ENCODE measurements around the gene DEFB114.

DNA sequence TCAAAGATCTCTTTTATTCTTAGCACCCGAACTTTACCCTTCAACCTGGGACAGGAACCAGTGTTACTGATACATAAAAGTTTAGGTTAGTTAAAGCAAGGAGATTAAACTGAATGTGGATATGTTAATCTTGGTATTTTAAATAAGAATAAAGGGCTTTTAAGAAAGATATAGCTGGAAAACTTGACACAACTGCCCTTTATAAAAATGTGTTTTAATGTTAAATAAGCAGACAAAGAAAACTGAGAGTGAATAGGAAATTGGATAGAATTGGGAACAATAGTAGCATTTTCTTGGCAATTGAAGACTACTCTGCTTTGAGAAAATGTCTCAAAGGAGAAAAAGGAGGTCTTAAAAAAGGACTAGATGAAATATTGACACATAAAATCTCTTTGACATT is 51.8 kb downstream of the DEFB114 start:
- TF ChIP-seq, protein P1, sequence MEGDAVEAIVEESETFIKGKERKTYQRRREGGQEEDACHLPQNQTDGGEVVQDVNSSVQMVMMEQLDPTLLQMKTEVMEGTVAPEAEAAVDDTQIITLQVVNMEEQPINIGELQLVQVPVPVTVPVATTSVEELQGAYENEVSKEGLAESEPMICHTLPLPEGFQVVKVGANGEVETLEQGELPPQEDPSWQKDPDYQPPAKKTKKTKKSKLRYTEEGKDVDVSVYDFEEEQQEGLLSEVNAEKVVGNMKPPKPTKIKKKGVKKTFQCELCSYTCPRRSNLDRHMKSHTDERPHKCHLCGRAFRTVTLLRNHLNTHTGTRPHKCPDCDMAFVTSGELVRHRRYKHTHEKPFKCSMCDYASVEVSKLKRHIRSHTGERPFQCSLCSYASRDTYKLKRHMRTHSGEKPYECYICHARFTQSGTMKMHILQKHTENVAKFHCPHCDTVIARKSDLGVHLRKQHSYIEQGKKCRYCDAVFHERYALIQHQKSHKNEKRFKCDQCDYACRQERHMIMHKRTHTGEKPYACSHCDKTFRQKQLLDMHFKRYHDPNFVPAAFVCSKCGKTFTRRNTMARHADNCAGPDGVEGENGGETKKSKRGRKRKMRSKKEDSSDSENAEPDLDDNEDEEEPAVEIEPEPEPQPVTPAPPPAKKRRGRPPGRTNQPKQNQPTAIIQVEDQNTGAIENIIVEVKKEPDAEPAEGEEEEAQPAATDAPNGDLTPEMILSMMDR (IDR thresholded peaks at IDR 0.05; ENCODE audit: low read length), result no peak
- TF ChIP-seq EZH2phosphoT487 (IDR thresholded peaks at IDR 0.05; ENCODE audit: low read length), result no peak
